GM12801 (cell line): ENCODE results near the gene NUAK1.

Experiments
- CTCF ChIP-seq: IDR thresholded peaks from one replicate; pipeline ENCODE4 v1.5.1; 2011; ENCODE audit warnings: control low read depth; ENCODE audit not compliant: insufficient read length; ENCODE audit errors: extremely low read depth

NUAK1 gene

GRCh38 chr12:106147956-106148355 lies 9.2 kb upstream of the NUAK1 start:
- no peak for TF ChIP-seq CTCF

GRCh38 chr12:106146987-106147386 lies 8.2 kb upstream of the NUAK1 start:
- no peak for TF ChIP-seq CTCF

- TF ChIP-seq CTCF, result no peak
Measured at GRCh38 chr12:106145539-106146447, 7.0 kb upstream of the NUAK1 start.

GRCh38 chr12:106144847-106145246 lies 6.1 kb upstream of the NUAK1 start:
- no peak for TF ChIP-seq CTCF

- TF ChIP-seq CTCF, result no peak
Measured at GRCh38 chr12:106142591-106143261, 4.0 kb upstream of the NUAK1 start.

- TF ChIP-seq CTCF, result no peak
Measured at GRCh38 chr12:106141452-106141851, 2.7 kb upstream of the NUAK1 start.

- no peak for TF ChIP-seq CTCF
Measured at GRCh38 chr12:106141003-106141402, 2.2 kb upstream of the NUAK1 start.
